ENCODE measurements around the gene MRPS2. TPM values are rescaled to one million over a fixed set of nuclear protein-coding genes. Genes with fewer than 3 reads are reported as not detected.

The MRPS2 gene
- total and polyA plus RNA-seq, 10 of the 15 experiments (the other 5 are each of a cell fraction or from before 2014, with no cell fraction given), result 3.3 to 103 (median 69.5) TPM

DNA sequence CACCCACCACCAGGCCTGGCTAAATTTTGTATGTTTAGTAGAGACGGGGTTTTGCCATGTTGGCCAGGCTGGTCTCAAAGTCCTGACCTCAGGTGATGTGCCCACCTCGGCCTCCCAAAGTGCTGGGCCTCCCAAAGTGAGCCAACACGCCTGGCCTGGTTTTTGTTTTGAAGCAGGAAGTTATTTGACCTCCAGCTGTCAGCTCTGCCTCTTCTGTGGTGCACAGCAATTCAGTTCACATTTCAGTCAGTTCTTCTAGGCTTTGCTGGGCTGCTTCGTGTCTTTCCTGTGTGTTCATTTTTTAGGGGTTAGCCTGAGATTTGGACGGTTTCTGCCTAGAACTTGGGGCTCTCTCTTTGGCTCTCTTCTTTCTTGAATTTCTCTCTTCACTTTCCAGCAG lies 29.7 kb downstream of the MRPS2 start:
- BruUV-seq (replicated peaks), result no TSS peak
- ATAC-seq (no peak), DNase-seq (ENCODE audit: low read depth, low spot score) (no peak), FAIRE-seq (no peak)
- SMC1A ChIA-PET (ENCODE audit: uncharacterized antibody, unreplicated experiment), result no interaction called here
- RAD21 ChIA-PET (ENCODE audit: unreplicated experiment), result no interaction called here
- intact Hi-C loops (cut with micrococcal nuclease; ENCODE audit: unreplicated experiment), result no loop called here
- Histone ChIP-seq H3K4me2 (ENCODE audit: control insufficient read depth, insufficient read depth) (no peak overlapping the region), H3K27ac (ENCODE audit: control insufficient read depth, insufficient read depth) (no peak overlapping the region), H3K27me3 (replicated peaks in 1 of 2; ENCODE audit: control insufficient read depth in 2 of 2, insufficient read depth in 2 of 2, low read length in 1 of 2) (peaks cover 0 to 3% of the 10 kb centered on the region in 2 experiments; a peak in 1 of 4 replicates), H3K79me2 (ENCODE audit: control insufficient read depth, insufficient read depth, low read length) (no peaks in the 10 kb centered on the region), H3K4me1 (ENCODE audit: control insufficient read depth, insufficient read depth, low read length) (no peaks in the 10 kb centered on the region), H2AFZ (ENCODE audit: control insufficient read depth, low read depth, low read length) (no peak overlapping the region), H3K36me3 (ENCODE audit: control insufficient read depth in 2 of 2, insufficient read depth in 2 of 2, low read length in 1 of 2) (no peaks in the 10 kb centered on the region), H3K4me3 (no peak overlapping the region), H3K9ac (ENCODE audit: control insufficient read depth, insufficient read depth, low read length) (no peak overlapping the region), H4K20me1 (ENCODE audit: control insufficient read depth, insufficient read depth) (no peaks in the 10 kb centered on the region), H3K9me3 (replicated peaks; ENCODE audit: control insufficient read depth, insufficient read depth, low read length) (no peaks in the 10 kb centered on the region)
- TF ChIP-seq HDGF (IDR thresholded peaks at IDR 0.05), result no peak
- TF ChIP-seq SPI1 (IDR thresholded peaks at IDR 0.05; ENCODE audit: borderline replicate concordance, insufficient read depth, low read depth, low read length), result no peak
- no peak for TF ChIP-seq EP300 (IDR thresholded peaks at IDR 0.05; ENCODE audit: borderline replicate concordance in 1 of 2, control insufficient read depth in 1 of 2, low read depth in 2 of 2, low read length in 2 of 2)
- no peak for TF ChIP-seq EED (IDR thresholded peaks at IDR 0.05; ENCODE audit: low read depth)
- TF ChIP-seq, protein P1, sequence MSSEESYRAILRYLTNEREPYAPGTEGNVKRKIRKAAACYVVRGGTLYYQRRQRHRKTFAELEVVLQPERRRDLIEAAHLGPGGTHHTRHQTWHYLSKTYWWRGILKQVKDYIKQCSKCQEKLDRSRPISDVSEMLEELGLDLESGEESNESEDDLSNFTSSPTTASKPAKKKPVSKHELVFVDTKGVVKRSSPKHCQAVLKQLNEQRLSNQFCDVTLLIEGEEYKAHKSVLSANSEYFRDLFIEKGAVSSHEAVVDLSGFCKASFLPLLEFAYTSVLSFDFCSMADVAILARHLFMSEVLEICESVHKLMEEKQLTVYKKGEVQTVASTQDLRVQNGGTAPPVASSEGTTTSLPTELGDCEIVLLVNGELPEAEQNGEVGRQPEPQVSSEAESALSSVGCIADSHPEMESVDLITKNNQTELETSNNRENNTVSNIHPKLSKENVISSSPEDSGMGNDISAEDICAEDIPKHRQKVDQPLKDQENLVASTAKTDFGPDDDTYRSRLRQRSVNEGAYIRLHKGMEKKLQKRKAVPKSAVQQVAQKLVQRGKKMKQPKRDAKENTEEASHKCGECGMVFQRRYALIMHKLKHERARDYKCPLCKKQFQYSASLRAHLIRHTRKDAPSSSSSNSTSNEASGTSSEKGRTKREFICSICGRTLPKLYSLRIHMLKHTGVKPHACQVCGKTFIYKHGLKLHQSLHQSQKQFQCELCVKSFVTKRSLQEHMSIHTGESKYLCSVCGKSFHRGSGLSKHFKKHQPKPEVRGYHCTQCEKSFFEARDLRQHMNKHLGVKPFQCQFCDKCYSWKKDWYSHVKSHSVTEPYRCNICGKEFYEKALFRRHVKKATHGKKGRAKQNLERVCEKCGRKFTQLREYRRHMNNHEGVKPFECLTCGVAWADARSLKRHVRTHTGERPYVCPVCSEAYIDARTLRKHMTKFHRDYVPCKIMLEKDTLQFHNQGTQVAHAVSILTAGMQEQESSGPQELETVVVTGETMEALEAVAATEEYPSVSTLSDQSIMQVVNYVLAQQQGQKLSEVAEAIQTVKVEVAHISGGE (CRISPR knock-in tag; IDR thresholded peaks at IDR 0.05), result no peak
- TF ChIP-seq FOXM1 (IDR thresholded peaks at IDR 0.05; ENCODE audit: low read depth, low read length), result no peak
- no peak for TF ChIP-seq MXI1 (IDR thresholded peaks at IDR 0.05; ENCODE audit: low read depth, low read length)
- TF ChIP-seq, protein P2, sequence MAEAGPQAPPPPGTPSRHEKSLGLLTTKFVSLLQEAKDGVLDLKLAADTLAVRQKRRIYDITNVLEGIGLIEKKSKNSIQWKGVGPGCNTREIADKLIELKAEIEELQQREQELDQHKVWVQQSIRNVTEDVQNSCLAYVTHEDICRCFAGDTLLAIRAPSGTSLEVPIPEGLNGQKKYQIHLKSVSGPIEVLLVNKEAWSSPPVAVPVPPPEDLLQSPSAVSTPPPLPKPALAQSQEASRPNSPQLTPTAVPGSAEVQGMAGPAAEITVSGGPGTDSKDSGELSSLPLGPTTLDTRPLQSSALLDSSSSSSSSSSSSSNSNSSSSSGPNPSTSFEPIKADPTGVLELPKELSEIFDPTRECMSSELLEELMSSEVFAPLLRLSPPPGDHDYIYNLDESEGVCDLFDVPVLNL (IDR thresholded peaks at IDR 0.05; ENCODE audit: low read depth, low read length), result no peak
- TF ChIP-seq POLR2AphosphoS5 (IDR thresholded peaks at IDR 0.05; ENCODE audit: low read length), result no peak
- TF ChIP-seq GABPA (IDR thresholded peaks at IDR 0.05; ENCODE audit: low read depth), result no peak
- no peak for TF ChIP-seq FOXK2 (IDR thresholded peaks at IDR 0.05)
- TF ChIP-seq RAD21 (IDR thresholded peaks at IDR 0.05; ENCODE audit: insufficient read depth, low read depth, low read length), result no peak
- TF ChIP-seq, protein P3, sequence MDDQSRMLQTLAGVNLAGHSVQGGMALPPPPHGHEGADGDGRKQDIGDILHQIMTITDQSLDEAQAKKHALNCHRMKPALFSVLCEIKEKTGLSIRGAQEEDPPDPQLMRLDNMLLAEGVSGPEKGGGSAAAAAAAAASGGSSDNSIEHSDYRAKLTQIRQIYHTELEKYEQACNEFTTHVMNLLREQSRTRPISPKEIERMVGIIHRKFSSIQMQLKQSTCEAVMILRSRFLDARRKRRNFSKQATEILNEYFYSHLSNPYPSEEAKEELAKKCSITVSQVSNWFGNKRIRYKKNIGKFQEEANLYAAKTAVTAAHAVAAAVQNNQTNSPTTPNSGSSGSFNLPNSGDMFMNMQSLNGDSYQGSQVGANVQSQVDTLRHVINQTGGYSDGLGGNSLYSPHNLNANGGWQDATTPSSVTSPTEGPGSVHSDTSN (IDR thresholded peaks at IDR 0.05; ENCODE audit: insufficient replicate concordance, low read depth, low read length), result no peak
- no peak for TF ChIP-seq ESRRA (IDR thresholded peaks at IDR 0.05; ENCODE audit: low read length)
- no peak for TF ChIP-seq GATAD2B (conservative IDR thresholded peaks at IDR 0.05; ENCODE audit: low read depth)
- no peak for TF ChIP-seq BMI1 (IDR thresholded peaks at IDR 0.05; ENCODE audit: borderline replicate concordance)
- no peak for TF ChIP-seq WRNIP1 (IDR thresholded peaks at IDR 0.05; ENCODE audit: borderline replicate concordance, low read depth, low read length)
- TF ChIP-seq ZZZ3 (IDR thresholded peaks at IDR 0.05; ENCODE audit: control insufficient read depth, insufficient read length, low read depth), result no peak
- no peak for TF ChIP-seq SREBF2 (IDR thresholded peaks at IDR 0.05; ENCODE audit: low read length)
- CTCF ChIA-PET, result no interaction called here
- WGBS (ENCODE audit: insufficient coverage, insufficient replicate concordance, low lambda C conversion rate, missing lambda C conversion rate), result 10% methylated on average over 5 of the region's 5 CpGs
- POLR2A ChIA-PET, result no interaction called here
- in situ Hi-C loops (cut with MboI), result no loop called here

Data from GM12878 (cell line).